ENCODE data around the gene STAG1.

DNA sequence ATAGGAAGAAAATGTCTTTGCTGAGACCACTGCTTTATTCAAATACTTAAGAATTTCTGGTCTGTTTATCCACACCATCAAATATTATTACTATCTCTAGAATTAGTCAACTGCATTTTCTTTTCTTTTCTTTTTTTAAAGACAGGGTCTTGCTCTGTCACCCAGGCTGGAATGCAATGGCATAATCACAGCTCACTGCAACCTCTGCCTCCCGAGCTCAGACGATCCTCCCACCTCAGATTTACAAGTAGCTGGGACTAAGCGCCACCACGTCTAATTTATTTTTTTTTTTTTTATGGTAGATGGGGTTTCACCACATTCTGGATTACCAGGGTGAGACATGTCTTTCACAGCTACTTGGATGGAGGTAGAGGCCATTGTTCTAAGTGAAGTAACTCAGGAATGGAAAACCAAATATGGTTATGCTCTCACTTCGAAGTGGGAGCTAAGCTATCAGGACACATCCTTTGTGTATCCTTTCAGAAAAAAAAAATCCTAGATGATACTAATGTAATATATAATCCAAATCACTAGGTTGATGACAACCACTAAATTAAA, 52.8 kb downstream of the STAG1 start:
- TF ChIP-seq, protein P1, sequence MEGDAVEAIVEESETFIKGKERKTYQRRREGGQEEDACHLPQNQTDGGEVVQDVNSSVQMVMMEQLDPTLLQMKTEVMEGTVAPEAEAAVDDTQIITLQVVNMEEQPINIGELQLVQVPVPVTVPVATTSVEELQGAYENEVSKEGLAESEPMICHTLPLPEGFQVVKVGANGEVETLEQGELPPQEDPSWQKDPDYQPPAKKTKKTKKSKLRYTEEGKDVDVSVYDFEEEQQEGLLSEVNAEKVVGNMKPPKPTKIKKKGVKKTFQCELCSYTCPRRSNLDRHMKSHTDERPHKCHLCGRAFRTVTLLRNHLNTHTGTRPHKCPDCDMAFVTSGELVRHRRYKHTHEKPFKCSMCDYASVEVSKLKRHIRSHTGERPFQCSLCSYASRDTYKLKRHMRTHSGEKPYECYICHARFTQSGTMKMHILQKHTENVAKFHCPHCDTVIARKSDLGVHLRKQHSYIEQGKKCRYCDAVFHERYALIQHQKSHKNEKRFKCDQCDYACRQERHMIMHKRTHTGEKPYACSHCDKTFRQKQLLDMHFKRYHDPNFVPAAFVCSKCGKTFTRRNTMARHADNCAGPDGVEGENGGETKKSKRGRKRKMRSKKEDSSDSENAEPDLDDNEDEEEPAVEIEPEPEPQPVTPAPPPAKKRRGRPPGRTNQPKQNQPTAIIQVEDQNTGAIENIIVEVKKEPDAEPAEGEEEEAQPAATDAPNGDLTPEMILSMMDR (IDR thresholded peaks at IDR 0.05) = no peak
- TF ChIP-seq SIN3A (IDR thresholded peaks at IDR 0.05; ENCODE audit: borderline replicate concordance, insufficient read depth, low read depth, low read length) = no peak

Data from Panc1 (cell line).